ENCODE results near the gene U2AF2. TPM values are rescaled to one million over a fixed set of nuclear protein-coding genes. Genes with fewer than 3 reads are reported as not detected.

U2AF2 gene
- total RNA-seq, 1 donor from 2014 or later: 219 TPM

DNA sequence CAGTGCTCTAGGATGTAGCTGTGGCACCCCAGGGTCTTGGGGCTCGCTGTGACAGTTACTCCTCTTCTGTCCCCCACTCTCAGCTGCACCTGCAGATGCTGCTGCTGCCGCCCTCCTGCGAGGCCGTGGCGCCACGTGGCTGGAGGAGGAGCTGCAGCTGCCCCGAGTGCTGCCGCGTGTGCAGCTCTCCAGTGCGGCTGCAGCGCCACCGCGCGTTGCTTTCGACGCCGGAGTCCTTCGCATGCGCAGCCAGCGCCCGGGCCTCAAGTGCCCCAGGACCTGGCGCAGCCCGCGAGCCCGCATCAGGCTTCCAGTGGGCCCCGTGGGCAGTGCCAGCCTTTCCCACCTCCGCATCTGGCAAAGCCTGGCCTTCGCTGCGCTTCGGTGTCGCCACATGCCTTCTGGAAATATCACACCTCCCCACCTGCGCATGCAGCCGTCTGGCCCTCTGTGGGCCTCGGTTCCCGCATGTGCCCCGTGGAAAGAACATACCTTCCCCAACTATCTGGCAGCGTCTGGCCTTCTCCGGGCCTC lies 14.7 kb upstream of the U2AF2 start:
- Mint-ChIP-seq H3K27ac (ENCODE audit: unreplicated experiment) (peak overlapping the region; percentile 70), H3K36me3 (ENCODE audit: low read depth, unreplicated experiment) (peaks cover 26% of the 10 kb centered on the region), H3K4me3 (ENCODE audit: unreplicated experiment) (peak overlapping the region; percentile 91), H3K27me3 (ENCODE audit: unreplicated experiment) (peaks cover 22% of the 10 kb centered on the region), H3K4me1 (ENCODE audit: unreplicated experiment) (peaks cover 38% of the 10 kb centered on the region), H3K9me3 (ENCODE audit: unreplicated experiment) (no peaks in the 10 kb centered on the region)
- TF ChIP-seq, protein P1, sequence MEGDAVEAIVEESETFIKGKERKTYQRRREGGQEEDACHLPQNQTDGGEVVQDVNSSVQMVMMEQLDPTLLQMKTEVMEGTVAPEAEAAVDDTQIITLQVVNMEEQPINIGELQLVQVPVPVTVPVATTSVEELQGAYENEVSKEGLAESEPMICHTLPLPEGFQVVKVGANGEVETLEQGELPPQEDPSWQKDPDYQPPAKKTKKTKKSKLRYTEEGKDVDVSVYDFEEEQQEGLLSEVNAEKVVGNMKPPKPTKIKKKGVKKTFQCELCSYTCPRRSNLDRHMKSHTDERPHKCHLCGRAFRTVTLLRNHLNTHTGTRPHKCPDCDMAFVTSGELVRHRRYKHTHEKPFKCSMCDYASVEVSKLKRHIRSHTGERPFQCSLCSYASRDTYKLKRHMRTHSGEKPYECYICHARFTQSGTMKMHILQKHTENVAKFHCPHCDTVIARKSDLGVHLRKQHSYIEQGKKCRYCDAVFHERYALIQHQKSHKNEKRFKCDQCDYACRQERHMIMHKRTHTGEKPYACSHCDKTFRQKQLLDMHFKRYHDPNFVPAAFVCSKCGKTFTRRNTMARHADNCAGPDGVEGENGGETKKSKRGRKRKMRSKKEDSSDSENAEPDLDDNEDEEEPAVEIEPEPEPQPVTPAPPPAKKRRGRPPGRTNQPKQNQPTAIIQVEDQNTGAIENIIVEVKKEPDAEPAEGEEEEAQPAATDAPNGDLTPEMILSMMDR (IDR thresholded peaks at IDR 0.05; ENCODE audit: unreplicated experiment): no peak
- no peak for DNase-seq (ENCODE audit: low spot score)

DNA sequence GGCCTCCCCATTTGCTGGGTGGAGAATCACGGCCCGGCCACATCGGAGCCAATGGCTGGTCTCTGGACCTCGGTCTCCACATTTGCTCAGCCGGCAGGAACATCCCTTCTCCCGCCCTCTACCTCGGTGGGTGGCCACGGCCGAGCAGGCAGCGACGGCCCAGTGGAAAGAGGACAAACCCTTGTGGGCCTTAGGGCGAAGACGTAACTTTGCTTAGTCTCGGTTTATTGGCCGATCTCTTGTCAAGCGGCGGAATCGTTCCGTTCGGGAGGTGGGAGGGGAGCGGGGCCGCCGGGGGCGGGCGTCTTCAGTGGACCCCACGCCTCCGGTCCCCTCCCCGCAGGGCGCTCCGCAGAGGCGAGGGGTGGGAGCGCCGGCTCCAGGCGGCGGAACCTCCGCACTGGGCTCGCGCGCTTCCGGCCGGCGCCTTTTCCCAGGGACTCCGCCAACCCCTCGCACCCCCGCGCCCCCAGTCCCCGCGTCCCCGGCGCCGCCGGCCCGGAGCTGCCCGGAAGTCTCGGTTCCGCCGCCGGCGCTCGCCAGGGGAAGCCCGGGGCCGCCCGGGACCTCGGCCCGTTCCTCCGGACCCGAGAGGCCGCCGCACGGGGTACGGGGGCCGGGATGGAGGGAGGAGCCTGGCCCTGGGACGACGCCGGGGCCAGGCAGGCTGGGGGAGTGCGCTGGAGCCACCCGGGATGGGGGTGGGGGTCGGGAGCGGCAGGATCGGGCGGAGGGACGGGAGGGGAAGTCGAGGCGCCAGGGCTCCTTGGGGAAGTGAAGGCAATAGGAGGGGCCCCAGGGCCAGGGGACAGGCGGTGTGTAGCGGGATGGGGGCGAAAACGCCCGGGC lies 14.0 kb upstream of the U2AF2 start, which contains the start of gene ZNF580:
Gene ZNF580 (plus strand): TSS at position 426 of the 849 bp plus-strand sequence. CDS start 1,507 bp downstream, outside the sequence.
- Mint-ChIP-seq H3K27me3 (ENCODE audit: unreplicated experiment) (peaks cover 24% of the 10 kb centered on the region), H3K4me3 (ENCODE audit: unreplicated experiment) (peak within 1 kb of the TSS; percentile 93), H3K4me1 (ENCODE audit: unreplicated experiment) (peaks cover 37% of the 10 kb centered on the region), H3K27ac (ENCODE audit: unreplicated experiment) (peak within 1 kb of the TSS; percentile 70), H3K9me3 (ENCODE audit: unreplicated experiment) (no peaks in the 10 kb centered on the region), H3K36me3 (ENCODE audit: low read depth, unreplicated experiment) (peaks cover 26% of the 10 kb centered on the region)
- TF ChIP-seq, protein P1 (IDR thresholded peaks at IDR 0.05; ENCODE audit: unreplicated experiment): no peak
- peak; percentile 49 for DNase-seq (ENCODE audit: low spot score)

DNA sequence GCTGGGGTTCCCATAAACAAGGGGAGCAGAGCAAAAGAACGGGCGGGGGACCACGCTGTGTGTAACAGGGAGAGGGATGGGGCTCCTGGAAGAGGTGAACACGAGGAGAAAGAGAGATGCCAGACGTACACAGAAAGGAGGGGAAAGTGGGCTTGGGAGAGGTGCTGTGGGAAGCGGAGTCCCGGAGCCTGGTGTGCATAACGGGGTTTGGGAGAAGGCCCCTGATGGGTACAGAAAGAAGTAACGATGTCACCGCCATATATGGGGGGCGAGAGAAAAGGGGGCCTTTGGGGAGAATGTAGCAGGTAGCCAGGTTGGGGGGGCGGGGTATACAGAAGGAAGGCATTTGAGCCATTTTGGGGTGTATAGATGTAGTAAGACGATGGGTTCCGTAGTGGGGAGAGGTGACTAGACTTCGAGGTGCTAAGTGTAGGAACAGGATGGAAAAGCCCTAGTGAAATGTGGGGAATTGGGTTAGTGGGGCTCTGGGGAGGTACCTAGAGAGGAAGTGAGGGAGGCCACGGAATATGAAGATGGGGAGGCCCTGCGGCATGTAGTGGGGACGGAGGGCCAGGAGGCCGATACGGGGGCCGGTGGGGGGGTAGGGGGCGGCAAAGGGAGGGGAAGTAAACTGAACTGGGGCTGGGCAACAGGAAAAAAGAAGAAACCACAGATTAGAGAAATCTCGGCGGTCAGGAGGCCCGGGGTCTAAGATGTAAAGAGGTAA lies 13.2 kb upstream of the U2AF2 start:
- Mint-ChIP-seq H3K4me3 (ENCODE audit: unreplicated experiment) (peak overlapping the region; percentile 93), H3K36me3 (ENCODE audit: low read depth, unreplicated experiment) (peaks cover 24% of the 10 kb centered on the region), H3K9me3 (ENCODE audit: unreplicated experiment) (no peaks in the 10 kb centered on the region), H3K27me3 (ENCODE audit: unreplicated experiment) (peaks cover 22% of the 10 kb centered on the region), H3K4me1 (ENCODE audit: unreplicated experiment) (peaks cover 29% of the 10 kb centered on the region), H3K27ac (ENCODE audit: unreplicated experiment) (peak overlapping the region; percentile 76)
- TF ChIP-seq, protein P1 (IDR thresholded peaks at IDR 0.05; ENCODE audit: unreplicated experiment): no peak
- DNase-seq (ENCODE audit: low spot score): no peak

DNA sequence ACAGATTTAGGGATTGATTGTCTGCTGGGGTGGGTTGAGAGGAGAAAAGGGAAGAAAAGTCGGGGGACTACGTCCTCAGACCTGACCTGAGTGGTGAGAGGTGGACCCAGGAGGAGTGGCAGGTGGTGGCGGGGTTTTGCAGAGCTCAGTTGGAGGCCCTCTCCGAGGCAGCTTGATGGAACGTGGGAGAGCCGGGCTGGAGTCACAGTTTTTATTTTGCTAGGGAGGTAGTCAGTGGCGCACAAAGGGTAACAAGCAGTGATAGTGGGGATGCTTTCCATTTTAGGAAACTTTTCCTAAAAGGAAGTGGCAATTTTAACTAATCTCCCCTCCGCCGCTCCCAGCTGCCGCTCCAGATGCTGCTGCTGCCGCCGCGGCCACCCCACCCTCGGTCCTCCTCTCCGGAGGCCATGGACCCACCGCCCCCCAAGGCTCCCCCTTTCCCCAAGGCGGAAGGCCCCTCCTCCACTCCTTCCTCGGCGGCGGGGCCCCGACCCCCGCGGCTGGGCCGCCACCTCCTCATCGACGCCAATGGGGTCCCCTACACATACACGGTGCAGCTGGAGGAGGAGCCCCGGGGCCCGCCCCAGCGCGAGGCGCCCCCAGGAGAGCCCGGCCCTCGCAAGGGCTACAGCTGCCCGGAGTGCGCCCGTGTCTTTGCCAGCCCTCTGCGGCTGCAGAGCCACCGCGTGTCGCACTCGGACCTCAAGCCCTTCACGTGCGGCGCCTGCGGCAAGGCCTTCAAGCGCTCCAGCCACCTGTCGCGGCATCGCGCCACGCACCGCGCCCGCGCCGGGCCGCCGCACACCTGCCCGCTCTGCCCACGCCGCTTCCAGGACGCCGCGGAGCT lies 12.5 kb upstream of the U2AF2 start:
- no peak for DNase-seq (ENCODE audit: low spot score)
- TF ChIP-seq, protein P1 (IDR thresholded peaks at IDR 0.05; ENCODE audit: unreplicated experiment): no peak
- Mint-ChIP-seq H3K4me1 (ENCODE audit: unreplicated experiment) (peaks cover 31% of the 10 kb centered on the region), H3K4me3 (ENCODE audit: unreplicated experiment) (peak overlapping the region; percentile 93), H3K27me3 (ENCODE audit: unreplicated experiment) (peaks cover 28% of the 10 kb centered on the region), H3K27ac (ENCODE audit: unreplicated experiment) (peak overlapping the region; percentile 76), H3K36me3 (ENCODE audit: low read depth, unreplicated experiment) (peaks cover 31% of the 10 kb centered on the region), H3K9me3 (ENCODE audit: unreplicated experiment) (no peaks in the 10 kb centered on the region)
